Psoas muscle (tissue), 8 donors: ENCODE results near the gene RARB. TPM values are rescaled to one million over a fixed set of nuclear protein-coding genes. Genes with fewer than 3 reads are reported as not detected.

Experiments used
- ATAC-seq, 4 donors: fragments of 200-7000 bp; cut with Tn5 transposase; one replicate each; pipeline ENCODE4 v1.9.1; 2020; ENCODE audit warnings: moderate library complexity in 3 of 4, mild to moderate bottlenecking in 2 of 4
- DNase-seq, 2 donors: peaks; one replicate each; pipeline ENCODE4 v3.0.0-alpha.2; 2020
- H3K27ac ChIP-seq: fragments of 200-600 bp; one replicate; pipeline ENCODE4 v1.8.0; 2022
- H3K27me3 ChIP-seq, 3 donors: fragments of 200-600 bp in 1 of 3; one replicate each; pipeline versions ENCODE4 v1.6.1 to v1.8.0; 2013 to 2022; ENCODE audit warnings: low read length in 2 of 3, mild to moderate bottlenecking in 2 of 3, moderate library complexity in 1 of 3; ENCODE audit not compliant: insufficient read depth in 3 of 3
- H3K36me3 ChIP-seq, 2 donors: fragments of 200-600 bp in 1 of 2; one replicate each; pipeline versions ENCODE4 v1.6.1 to v1.8.0; 2013 to 2022; ENCODE audit warnings: low read depth in 1 of 2, mild to moderate bottlenecking in 1 of 2, moderate library complexity in 1 of 2; ENCODE audit not compliant: insufficient read depth in 1 of 2
- H3K4me1 ChIP-seq: fragments of 200-600 bp; one replicate; pipeline ENCODE4 v1.8.0; 2022
- H3K4me3 ChIP-seq: fragments of 200-600 bp; one replicate; pipeline ENCODE4 v1.8.0; 2022; ENCODE audit warnings: mild to moderate bottlenecking
- H3K9me3 ChIP-seq: fragments of 200-600 bp; one replicate; pipeline ENCODE4 v1.8.0; 2022
- CTCF ChIP-seq: fragments of 200-600 bp; IDR thresholded peaks from one replicate; pipeline ENCODE4 v1.8.0; 2022; ENCODE audit warnings: antibody characterized with exemption
- WGBS, 3 donors: extraction: QIAGEN DNeasy Blood & Tissue Kit; methylation state at CpG; one replicate each; pipeline versions ENCODE4 v1.1.6 to v1.1.7; 2013; 5-methylcytosine and 5-hydroxymethylcytosine counted together
- intact Hi-C, 2 donors: fragments of 100-400 bp; cut with DNase I; formaldehyde crosslinking; loops; one replicate each; pipeline versions ENCODE4 v1.11.0 to v1.14.2; 2022
- polyA plus RNA-seq, 3 donors: library from polyadenylated mRNA; stranded (reverse); fragments of 200-250 nt; gene quantifications; one replicate each; pipeline ENCODE4 v1.2.3, GENCODE V29; 2013
- total RNA-seq, 4 donors: library from RNA; stranded (reverse); fragmentation: NEBNext Ultra II Directional in 2 of 4; extraction: Animal tissue kit (Norgen Biotek cat#: 25700) in 2 of 4; gene quantifications; one replicate each; pipeline versions ENCODE4 v1.2.1 to v1.2.4, GENCODE V29; 2021 to 2023
- donor health status: healthy with polysubstance abuse.
- donor health status: DM: no; HTN: no; CAD: no; lungs with moderate emphysema.
- donor health status: Bipolar disorder and iron deficiency.
- donor health status: healthy.
- donor health status: DM: yes; HTN: yes; CAD: no.
- donor health status: DM: no; HTN: no; CAD: no.
- donor health status: DM: no; HTN: no; CAD: no.
- donor health status: DM: yes; HTN: yes; CAD: no.

The RARB gene
- total and polyA plus RNA-seq, 7 donors: 1.1 to 5.4 (median 1.9) TPM

- Histone ChIP-seq H3K9me3 (no peaks in the 10 kb centered on the region), H3K4me1 (no peaks in the 10 kb centered on the region), H3K27me3 (no peaks in the 10 kb centered on the region), H3K4me3 (no peak overlapping the region), H3K27ac (no peak overlapping the region), H3K36me3 (no peaks in the 10 kb centered on the region)
- DNase-seq: no peak
- ATAC-seq: no peak
- 85 to 95% (median 90%) methylated on average over 1 of the region's 1 CpG for WGBS, 3 donors
- TF ChIP-seq CTCF: no peak
- intact Hi-C loops: no loop called here
Measured at GRCh38 chr3:25418596-25418995, 9.5 kb upstream of the RARB start.

GRCh38 chr3:25419251-25419650, 8.8 kb upstream of the RARB start:
- no peaks in the 10 kb centered on the region for H3K9me3 ChIP-seq

GRCh38 chr3:25420147-25420546, 7.9 kb upstream of the RARB start:
- no peak for DNase-seq
- no peak overlapping the region for H3K27ac ChIP-seq
- H3K36me3 ChIP-seq: no peaks in the 10 kb centered on the region
- H3K4me3 ChIP-seq: no peak overlapping the region
- no peaks in the 10 kb centered on the region for H3K9me3 ChIP-seq
- no peaks in the 10 kb centered on the region for H3K27me3 ChIP-seq
- intact Hi-C loops: loop anchor here in 1 of 2 donors (10.0 kb wide), 1 partner anchor 455 kb away; no protein-coding TSS in a partner anchor
- H3K4me1 ChIP-seq: no peaks in the 10 kb centered on the region
- TF ChIP-seq CTCF: no peak
- ATAC-seq: no peak

More at GRCh38 chr3:25419251-25419650, 8.8 kb upstream of the RARB start:
- no peak for TF ChIP-seq CTCF
- intact Hi-C loops: no loop called here
- no peak for DNase-seq
- Histone ChIP-seq H3K4me1 (no peaks in the 10 kb centered on the region), H3K27me3 (no peaks in the 10 kb centered on the region), H3K36me3 (no peaks in the 10 kb centered on the region), H3K27ac (no peak overlapping the region), H3K4me3 (no peak overlapping the region)
- no peak for ATAC-seq
- 74 to 89% (median 77%) methylated on average over 1 of the region's 1 CpG for WGBS, 3 donors

- Histone ChIP-seq H3K27me3 (no peaks in the 10 kb centered on the region), H3K9me3 (no peaks in the 10 kb centered on the region), H3K4me3 (no peak overlapping the region), H3K36me3 (no peaks in the 10 kb centered on the region), H3K4me1 (no peaks in the 10 kb centered on the region), H3K27ac (no peak overlapping the region)
- DNase-seq (no peak), ATAC-seq (no peak)
- no peak for TF ChIP-seq CTCF
- intact Hi-C loops: loop anchor here in 1 of 2 donors (10.0 kb wide), 1 partner anchor 456 kb away; no protein-coding TSS in a partner anchor
Measured at GRCh38 chr3:25420885-25421284, 7.2 kb upstream of the RARB start.

- no peaks in the 10 kb centered on the region for H3K36me3 ChIP-seq
- no peak for TF ChIP-seq CTCF
- H3K9me3 ChIP-seq: no peaks in the 10 kb centered on the region
- H3K27ac ChIP-seq: no peak overlapping the region
- DNase-seq: no peak
- 88 to 93% (median 92%) methylated on average over 2 of the region's 2 CpGs for WGBS, 3 donors
- H3K4me1 ChIP-seq: no peaks in the 10 kb centered on the region
- ATAC-seq: no peak
- no peak overlapping the region for H3K4me3 ChIP-seq
- H3K27me3 ChIP-seq: no peaks in the 10 kb centered on the region
- intact Hi-C loops: loop anchor here in 1 of 2 donors (10.0 kb wide), 1 partner anchor 457 kb away; no protein-coding TSS in a partner anchor
Measured at GRCh38 chr3:25421747-25422146, 6.3 kb upstream of the RARB start.
